Stimulated activated CD4-positive, alpha-beta T cell treated with anti-CD3 and anti-CD28 coated beads, TNF-alpha, amount 100 ng/mL, for 1 hour (primary cell): Measurements from ENCODE around the gene SHISA5.

ENCODE experiments used
- DNase-seq, 3 donors: peaks; one replicate each; pipeline ENCODE4 v3.0.0-alpha.2; 2020; ENCODE audit warnings: low read depth in 3 of 3, low spot score in 1 of 3

The SHISA5 gene

DNA sequence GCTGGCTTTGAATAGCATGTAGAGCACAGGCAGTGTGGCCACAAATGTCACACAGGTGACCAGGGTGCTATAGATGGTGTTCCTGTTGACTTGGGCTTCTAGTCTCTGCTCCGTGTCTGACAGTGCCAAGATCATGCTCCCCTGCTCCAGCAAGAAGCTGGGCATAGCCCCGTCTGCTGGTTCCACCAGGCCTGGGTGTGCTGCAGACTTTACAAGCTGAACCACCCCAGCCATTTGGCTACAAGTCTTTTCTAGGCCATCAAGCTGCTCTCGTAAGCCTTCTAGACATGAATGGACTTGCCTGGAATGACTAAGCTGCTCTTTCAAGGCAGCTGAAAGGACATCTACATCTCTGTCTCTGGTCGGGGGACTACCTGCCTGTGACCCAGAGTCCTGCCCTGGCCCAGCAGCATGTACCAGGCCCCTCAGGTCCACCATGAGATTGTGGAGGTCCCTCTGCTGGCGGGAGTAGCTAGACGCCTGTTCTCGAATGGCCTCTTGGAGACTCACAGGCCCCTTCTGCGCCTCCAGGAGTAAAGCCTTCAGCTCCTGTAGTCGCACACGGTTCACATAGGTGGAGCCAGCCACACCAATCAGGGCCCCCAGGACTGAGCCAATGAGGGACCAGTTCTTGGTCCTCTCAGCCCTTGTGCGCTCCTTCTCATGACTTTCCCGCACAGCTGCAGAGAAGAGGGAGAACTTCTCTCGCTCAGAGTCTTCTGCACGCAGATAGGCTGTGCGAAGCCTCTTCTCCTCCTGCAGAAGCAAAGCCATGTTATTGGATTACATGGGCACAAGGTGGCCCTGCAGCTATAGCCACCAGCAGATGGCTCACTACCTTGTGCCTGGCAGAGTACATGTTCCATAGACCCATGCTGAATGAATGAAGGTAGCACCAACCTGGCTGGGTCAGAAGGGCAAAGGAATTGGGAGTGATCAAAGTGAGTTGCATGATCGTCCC is 71.3 kb downstream of the SHISA5 start:
- no peak for DNase-seq

DNA sequence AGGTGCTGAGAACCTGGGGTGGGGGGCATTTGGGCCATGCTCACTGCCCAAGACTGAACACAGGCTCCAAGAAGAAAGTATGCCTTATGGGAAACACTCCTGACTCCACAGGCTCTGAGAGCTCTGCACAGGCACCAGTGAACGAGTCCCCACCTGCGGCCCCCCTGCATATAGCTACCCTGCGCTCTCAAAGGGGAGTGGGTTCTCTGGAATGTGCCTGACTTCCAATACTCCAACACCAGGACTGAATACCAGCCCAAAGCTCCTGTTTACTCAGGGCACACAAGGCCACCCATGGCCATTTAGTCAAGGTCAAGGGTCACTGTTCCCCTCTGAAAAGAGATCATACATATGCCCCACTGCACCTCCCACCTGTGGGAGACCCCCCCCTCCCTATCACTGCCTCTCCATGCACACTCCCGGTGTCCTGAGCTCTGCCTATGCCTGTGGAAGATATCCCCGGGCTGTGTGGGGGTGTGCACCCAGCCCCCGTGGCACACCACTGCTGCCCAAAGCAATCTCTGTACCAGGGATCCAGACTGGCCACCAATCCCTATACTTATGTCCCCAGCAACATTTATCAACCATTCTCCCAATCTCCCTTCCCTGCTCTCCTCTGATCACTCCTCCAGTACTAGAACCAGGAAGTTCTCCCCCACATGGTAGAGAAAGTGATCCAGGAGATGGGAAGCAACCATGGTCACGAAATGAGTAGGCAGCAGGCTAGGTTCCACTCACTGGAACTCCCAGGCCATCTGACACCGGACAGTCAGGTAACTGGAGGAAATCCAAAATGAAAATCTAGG is 72.5 kb downstream of the SHISA5 start:
- DNase-seq: no peak

DNA sequence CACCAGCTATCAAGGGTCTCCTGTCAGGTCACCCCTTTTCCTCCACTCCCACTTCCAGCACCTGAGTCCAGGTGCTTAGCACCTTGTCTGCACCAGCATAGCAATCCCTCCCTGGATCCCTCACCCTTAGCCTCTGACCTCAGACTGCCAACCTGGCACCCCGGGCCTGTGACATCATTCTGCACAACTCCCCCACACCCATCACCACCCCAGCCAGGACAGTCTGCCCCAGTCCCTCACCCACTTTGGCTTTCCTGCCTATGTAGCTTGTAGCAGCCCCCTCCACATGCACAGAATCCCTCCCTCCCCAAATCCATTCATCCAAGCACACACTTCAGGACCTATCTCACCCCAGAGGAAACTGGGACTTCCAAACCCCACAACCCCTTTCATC is 73.3 kb downstream of the SHISA5 start:
- no peak for DNase-seq

DNA sequence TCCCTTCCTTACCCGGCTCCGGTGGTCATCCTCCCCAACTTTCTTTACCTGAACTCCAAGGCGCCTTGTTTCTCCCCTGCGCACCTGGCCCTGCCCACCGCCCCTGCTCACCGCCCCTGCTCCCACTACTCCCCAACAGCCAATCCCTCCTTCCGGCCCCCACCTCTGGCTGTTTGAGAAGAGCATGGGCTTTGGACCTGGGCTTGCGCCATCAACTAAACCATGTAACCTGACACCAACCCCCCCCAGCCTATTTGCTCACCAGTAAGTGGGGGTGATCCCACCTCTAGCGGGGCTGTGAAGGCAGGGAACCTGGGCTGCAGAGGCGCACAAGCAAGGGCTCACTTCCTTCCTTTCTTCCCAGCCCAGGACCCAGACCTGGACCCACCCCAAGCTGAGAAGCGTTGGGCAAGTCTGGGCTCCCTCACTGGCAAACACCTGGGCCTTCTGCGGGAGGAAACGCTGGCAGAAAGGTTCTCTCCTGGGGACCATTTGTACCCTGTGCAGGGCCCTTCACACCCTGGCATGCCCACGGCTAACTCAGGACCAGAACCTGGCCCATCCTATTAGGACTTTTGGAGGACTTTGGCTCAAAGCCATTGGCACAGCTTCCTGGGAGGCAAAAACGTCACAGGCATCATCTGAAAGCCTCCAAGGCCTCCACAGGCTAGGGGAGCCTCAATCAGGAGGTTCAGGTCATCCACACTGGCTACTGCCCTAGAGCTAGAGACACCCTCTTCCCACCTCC is 73.8 kb downstream of the SHISA5 start, which contains the start of gene PLXNB1:
Gene PLXNB1 (minus strand): TSS at position 127 of the 748 bp plus-strand sequence. CDS start 5,475 bp downstream, outside the sequence.
- peak in 1 of 3 donors; percentile 7 for DNase-seq

DNA sequence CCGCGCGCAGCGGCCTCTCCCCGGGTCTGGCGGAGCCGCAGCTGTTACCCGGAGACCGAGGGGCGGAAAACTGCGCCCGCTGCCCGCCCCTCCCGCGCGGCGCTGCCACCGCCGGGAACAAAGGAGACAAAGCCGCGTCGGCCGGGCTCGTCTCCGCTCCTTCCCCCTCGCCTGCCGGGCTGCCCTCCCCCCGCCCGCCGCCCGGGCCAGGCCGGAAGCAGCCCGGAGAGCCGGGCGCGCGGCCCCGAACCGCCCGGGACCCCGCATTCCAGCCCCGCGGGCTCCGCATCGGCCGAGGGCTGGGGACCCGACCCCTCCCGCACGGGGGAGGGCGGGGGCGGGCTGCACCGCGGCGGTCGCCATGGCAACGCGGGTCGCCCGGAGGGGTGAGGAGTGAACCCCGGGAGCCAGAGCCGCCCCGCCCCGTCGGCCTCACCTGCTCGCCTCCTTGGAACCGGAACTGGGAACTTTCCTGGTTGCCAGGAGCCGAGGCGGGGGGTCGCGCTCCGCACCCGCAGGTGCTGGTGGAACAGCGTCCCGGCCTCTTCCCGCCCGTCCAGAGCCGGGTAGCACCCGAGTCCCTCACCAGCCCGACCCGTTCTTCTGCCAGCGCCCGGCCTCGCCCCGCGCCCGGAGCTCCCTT is 74.5 kb downstream of the SHISA5 start:
- peak; percentile 18 to 48 (median 31) for DNase-seq

DNA sequence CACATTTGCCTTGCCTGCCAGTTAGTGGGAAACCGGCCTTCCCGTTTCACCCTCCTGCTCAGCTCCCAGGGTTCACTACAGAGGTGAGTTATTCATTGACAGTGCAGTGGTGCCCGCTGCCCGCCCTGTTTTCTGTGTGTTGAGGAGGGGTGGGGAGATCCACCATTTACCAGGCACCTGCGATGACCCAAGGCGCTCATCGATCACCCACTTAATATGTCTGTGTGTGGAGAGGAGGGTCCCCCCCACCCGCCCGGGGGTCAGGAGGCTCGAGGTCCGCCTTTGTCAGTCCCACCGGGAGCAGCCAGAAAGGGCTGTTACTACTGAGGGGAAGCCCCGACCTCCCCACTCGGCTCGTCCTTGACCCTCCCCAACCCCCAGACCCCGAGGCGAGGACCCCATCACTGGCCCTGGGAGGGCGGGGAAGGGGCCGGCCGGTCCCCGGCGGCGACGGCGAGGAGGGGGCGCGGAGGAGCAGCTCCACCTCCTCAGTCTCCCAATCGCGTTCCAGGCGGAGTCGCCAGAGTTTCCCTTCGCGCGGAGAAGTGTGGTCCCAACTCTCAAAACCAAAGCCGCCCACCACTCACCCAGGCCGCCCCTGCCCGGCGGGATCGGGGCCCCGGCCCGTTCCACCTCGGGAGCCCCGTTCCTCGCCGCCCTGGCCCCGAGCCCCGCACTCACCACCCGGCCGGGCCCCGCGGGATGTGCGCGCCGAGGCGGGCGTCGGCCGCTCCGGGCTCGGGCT is 75.2 kb downstream of the SHISA5 start:
- DNase-seq: peak in 1 of 3 donors; percentile 7

DNA sequence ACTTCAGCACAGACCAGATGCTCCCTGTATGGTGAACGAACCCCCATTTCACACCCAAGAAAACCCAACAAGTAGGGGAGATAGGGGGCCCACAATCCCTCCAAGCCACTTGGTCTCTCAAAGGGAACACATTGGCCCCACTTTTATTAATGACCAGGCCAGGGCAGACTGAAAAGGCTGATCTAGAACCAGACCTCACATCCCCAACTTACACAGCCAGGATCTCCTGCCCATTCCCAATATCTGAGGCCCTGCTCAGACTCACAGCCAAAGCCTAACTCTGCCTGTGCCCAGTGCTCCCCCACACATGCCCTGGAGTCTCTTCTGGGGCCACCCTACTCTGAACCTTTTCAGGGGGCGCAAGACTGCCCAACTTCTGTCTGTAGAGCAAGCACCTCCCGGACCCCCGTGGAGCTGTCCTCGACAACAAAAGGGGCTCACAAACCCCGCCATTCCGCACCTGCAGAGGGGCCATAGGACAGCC is 75.8 kb downstream of the SHISA5 start:
- no peak for DNase-seq

DNA sequence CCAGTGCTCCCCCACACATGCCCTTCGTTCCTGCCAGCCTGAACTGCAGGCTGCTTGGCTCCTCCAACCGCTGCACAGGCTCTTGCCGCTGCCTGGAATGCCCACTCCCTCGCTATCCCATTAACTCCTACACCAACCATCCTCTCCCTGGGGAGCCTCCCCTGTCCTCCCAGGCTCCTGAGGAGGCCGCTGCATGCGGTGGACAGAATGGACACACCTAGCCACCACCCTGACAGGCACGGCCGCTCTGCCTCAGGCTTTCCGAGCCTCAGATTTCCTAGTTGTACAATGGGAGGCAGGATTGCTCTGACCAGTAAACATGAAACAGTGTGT is 76.4 kb downstream of the SHISA5 start:
- DNase-seq: no peak

DNA sequence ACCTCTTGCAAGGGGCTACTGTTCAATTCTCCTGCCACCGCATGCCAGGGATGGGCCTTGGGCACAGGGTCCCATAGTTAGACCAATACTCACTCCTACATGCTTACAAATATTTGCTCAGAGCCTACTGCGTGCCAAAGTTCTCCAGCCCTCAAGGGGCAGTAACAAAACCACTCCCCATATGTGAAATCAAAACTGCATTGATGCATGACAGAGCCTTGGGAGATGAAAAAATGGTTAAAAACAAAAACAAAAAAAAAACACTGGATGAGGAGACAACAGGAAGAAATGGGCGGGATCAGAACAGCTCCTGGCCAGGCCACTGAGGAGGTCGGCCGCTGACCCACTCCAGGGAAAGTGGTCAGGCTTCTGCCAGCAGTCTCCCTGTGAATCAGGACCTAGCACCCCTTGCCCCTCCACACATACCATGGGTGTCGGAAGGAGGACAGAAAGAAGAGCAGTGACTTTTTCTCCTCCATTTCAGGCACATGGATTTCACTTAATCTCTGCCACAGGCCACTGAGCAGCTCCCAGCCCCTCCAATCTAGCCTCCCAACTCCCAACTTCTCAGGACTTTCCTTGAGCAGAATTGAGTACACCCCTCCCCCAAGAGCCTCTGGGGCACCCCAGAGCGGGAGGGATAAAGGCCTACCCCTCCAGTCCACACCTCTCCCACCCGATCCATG is 76.9 kb downstream of the SHISA5 start:
- no peak for DNase-seq

DNA sequence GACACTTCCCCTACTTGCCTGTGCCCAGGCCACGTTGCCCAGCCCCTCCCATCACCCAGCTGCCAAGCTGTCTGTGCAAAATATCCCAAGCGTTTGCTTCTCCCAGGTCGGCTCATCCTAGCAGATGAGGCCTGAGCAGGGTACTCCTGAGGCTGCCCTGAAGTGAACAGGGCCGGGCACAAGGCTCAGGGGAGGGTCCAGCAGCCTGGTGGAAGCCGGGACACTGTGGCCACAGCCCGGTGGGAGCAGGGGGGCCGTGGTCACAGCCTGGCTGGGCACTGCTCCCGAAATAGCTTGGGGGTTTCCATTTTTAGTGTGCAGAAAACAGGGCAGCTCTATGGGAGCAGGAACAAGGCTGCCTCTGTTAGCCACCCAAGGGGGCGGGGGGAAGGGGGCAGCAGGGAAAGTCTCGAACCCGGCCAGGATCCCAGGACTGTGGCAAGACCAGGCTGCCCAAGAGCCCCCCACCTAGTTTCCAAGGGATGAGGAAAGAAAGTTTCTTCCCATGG is 77.5 kb downstream of the SHISA5 start:
- no peak for DNase-seq

DNA sequence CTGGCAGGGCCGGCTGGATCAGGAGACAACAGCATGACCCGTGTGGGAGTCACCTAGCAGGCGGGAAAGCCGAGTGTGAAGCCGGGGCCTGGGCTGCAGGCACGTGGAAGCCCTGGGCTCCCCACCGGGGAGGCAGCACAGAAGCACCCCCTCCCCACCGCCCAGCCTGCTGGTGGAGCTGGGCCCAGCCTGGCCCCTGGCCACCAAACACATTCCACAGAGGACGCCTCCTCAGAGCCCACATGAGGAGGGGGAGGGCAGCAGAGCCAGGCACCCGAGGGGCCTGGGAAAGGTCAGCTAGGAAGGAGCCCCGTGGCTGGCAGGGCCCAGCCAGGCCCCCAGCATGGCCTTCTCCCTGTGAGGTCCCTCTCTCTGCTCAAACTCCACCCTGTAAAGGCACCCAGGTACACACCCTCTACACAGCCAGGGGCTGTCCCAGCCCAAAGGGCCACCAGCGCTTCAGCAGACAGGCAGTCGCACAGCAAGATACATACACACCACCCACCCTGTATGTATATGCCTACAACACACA is 78.6 kb downstream of the SHISA5 start:
- no peak for DNase-seq

DNA sequence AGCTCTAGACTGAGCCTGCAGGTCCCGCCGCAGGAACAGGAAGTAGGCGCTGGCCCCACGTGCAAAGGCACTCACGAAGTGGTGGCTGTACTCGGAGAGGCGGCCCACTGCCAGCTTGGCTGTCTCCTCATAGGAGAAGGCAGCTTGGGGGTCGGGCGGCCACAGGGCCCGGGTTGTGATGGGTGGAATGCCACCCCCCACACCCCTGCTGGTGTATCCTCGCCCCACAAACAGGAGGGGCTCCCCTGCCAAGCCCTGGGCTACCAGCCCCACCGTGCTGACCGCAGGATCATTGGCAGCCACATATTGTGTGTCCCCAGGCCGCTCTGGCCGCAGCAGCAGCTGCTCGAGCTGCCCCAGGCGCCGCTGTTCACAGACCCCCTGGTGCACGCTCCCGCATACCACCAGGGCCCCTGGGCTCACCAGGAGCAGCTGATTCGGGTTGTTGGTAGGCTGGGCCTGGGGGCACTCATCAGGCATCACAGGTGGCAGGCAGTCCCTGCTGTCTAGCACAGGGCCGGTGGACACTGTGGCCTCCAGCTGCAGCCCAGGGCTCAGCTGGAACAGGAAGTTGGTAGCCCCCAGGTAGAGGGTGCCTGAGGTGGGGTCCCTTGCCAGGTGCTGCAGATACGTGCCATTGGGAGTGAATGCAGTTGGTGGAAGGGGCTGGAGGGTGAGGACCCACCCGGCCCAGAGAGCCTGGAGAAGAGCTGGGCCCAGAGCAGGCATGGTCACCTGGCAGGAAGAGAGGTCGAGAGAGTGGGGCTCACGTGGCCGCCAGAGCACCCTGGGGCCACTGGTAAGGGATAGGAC is 79.9 kb downstream of the SHISA5 start:
- DNase-seq: no peak

DNA sequence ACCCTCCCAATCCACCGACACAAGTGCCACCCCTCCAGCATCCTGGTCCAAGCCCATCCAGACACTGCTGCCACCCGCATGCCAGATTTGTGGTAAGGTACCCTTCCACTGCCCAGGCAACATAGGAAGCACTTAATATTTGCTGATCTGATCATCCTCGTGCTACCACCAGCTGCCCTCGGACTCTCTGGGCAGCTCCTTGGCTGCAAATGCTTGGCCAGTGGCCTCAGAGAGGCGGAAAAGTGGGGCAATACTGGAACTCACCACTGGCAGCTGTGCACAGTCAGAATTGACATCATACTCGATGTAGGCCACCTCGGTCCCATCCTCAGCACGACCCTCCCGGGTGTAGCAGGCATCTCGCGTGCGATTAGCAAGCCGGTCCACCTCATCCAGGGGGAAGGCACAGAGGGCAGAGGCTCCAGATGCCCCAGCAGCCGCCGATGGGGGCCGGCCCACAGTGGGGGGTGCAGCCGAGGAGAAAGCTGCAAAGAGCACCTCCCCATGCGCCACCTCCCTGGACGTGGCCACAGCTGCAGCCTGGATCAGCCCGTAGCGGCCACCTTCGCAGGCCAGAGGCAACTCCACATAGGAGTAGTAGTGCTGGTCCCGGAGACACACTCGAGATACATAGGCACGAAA is 80.6 kb downstream of the SHISA5 start:
- DNase-seq: no peak

DNA sequence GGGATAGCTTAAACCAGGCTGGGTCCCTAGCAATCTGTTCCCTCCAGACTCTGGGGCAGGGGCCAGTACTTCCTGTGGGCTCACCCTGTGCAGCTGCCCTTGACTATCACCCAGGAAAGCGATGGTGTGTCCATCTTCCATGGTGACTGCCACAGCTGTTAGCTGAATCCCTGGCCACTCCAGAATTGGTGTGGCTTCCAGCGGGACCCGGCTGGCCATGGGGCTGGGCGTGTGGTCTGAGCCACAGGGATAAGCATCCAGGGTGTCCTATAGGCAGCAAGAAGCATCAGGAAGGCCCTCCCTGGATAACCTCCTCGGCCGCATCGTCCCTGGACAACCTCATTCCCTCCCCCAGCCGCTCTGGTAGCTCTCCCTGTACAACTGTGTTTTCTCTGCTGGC is 81.3 kb downstream of the SHISA5 start:
- DNase-seq: no peak

DNA sequence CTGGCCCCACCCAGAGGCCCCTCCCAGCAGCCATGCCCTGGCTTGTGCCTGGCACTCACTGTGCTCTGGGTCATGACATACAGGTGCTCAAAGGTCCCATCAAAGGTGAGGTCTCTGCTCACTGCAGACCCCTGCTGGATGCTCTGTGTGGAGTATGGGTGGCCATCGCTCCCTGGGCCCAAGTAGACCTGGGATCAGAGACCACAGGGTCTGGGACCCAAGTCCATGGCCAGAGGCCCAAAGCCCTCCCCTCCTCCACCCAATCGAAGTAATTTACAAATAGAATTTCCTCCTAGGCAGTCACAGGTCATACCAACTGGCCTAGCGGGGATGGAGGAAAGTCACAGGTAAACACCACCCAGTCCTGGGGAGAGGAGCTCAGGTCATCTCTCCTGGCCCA is 81.7 kb downstream of the SHISA5 start:
- DNase-seq: no peak

DNA sequence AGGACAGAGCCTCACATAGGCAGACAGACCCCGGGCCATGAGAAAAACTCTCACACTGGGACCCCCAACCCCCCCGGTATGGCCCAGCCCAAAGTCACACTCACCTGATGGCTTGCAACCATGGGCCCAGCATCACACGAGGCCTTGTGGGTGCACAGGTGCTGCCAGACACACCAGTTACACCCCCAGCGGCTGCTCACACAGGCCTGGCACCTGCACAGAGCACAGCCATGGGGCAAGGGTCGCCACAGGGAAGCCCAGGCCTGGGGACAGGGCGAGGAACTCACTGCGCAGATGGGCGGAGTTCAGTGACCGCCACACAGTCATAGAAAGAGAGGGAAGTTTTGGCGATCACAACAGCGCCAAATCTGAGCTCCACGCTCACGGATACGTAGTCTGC is 83.4 kb downstream of the SHISA5 start:
- DNase-seq: no peak

DNA sequence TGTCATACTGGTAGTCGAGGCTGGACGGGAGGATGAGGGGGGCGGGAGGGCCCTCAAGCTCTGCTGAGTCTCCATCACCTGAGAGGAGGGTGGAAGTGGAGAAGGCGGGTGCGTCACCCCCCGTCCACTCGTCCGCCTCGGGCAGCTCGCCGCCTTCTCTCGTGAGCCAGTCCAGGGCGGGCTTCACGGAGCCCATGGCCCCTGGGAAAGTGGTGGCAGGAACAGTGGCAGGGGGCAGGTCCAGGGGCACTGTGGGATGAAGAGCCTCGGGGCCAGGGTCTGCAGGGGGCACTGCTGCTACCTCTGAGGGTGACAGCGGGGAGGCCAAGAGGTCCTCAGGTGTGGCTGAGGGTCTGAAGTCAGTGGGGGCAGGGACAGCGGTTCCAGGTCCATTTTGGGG is 84.4 kb downstream of the SHISA5 start:
- no peak for DNase-seq

DNA sequence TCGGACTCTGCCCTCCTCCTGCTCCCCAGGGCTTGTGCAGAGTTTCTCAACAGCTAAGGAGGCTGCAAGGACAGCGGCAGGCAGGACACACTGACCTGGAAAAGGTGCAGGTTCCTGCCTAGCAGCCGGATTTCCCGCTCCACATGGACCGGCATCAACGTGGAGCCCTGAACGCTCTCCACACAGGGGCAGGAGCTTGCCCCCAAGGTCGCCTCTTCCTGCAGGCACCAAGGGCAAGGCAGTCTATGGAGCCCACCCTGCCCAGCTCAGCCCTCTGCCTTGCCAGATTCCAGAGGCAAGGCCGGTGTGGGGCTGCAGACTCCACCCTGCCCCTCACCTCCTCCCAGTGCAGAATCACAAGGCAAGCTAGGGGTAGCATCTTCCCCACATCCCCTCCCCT is 84.8 kb downstream of the SHISA5 start:
- DNase-seq: no peak
